ENCODE measurements around the gene SLC30A7. TPM values are rescaled to one million over a fixed set of nuclear protein-coding genes. Genes with fewer than 3 reads are reported as not detected.

Gene SLC30A7
- total RNA-seq, 1 experiment from 2014 or later: 19.5 TPM

DNA sequence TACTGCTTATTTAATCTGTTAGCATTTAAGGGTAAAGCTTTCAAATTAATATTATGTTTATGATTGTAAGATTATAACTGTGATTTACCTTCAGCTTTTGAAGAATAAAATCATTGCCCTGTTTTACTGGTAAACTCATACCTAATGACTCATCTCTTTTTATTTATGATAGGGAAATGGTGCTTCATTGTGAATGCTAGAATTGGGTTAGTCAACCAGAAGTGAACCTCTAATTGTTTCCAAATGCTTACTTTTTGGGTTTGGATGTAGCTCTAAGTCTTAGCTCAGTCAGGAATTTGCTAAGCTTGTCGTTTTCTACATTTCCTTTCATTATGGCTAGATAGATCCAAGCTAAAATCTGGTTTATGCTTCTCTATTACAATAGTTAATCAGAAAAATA, 59.4 kb downstream of the SLC30A7 start:
- H3K27me3 ChIP-seq (ENCODE audit: control insufficient read depth, insufficient read depth, low read length): no peaks in the 10 kb centered on the region
- no peak for DNase-seq
- no peak overlapping the region for H3K4me3 ChIP-seq (ENCODE audit: insufficient read depth, low read depth, low read length)
- no peaks in the 10 kb centered on the region for H3K36me3 ChIP-seq (replicated peaks; ENCODE audit: control insufficient read depth, insufficient read depth, low read length)

- H3K36me3 ChIP-seq (replicated peaks; ENCODE audit: control insufficient read depth, insufficient read depth, low read length): no peaks in the 10 kb centered on the region
- H3K4me3 ChIP-seq (ENCODE audit: insufficient read depth, low read depth, low read length): no peak overlapping the region
- H3K27me3 ChIP-seq (ENCODE audit: control insufficient read depth, insufficient read depth, low read length): no peaks in the 10 kb centered on the region
- DNase-seq: no peak
Observed at GRCh38 chr1:100959502-100960060, 63.7 kb downstream of the SLC30A7 start.

DNA sequence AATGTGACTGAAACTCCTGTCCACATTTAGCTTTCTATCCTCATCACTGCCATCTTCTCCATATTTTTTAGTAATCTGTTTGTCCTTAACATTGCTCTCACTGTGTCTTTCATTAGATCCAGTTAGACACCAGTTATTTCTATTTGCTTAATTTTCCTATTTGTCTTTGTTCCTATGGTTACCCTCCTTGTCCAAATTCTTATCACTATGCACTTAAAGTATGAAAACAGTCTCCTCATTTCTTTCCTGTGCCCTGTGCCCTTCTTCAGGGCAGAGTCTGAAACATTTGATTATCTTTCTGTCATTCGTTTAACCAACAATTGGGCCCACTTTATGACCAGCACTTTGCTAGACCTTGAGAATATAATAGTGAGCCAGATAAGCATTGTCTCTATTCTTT, 64.2 kb downstream of the SLC30A7 start:
- no peak for DNase-seq

GRCh38 chr1:100968621-100969020, 72.7 kb downstream of the SLC30A7 start:
- no peak overlapping the region for H3K4me3 ChIP-seq (ENCODE audit: insufficient read depth, low read depth, low read length)
- no peaks in the 10 kb centered on the region for H3K27me3 ChIP-seq (ENCODE audit: control insufficient read depth, insufficient read depth, low read length)
- DNase-seq: no peak
- no peaks in the 10 kb centered on the region; the same call in 1 of the 2 replicates for H3K36me3 ChIP-seq (replicated peaks; ENCODE audit: control insufficient read depth, insufficient read depth, low read length)

More for the DNA sequence above, 64.2 kb downstream of the SLC30A7 start:
- Histone ChIP-seq H3K27me3 (ENCODE audit: control insufficient read depth, insufficient read depth, low read length) (no peaks in the 10 kb centered on the region), H3K36me3 (replicated peaks; ENCODE audit: control insufficient read depth, insufficient read depth, low read length) (no peaks in the 10 kb centered on the region), H3K4me3 (ENCODE audit: insufficient read depth, low read depth, low read length) (no peak overlapping the region)

- no peak for DNase-seq
- Histone ChIP-seq H3K36me3 (replicated peaks; ENCODE audit: control insufficient read depth, insufficient read depth, low read length) (no peaks in the 10 kb centered on the region; the same call in 1 of the 2 replicates), H3K4me3 (ENCODE audit: insufficient read depth, low read depth, low read length) (no peak overlapping the region), H3K27me3 (ENCODE audit: control insufficient read depth, insufficient read depth, low read length) (no peaks in the 10 kb centered on the region)
Observed at GRCh38 chr1:100969327-100969726, 73.4 kb downstream of the SLC30A7 start.

- Histone ChIP-seq H3K36me3 (replicated peaks; ENCODE audit: control insufficient read depth, insufficient read depth, low read length) (no peaks in the 10 kb centered on the region; the same call in 1 of the 2 replicates), H3K27me3 (ENCODE audit: control insufficient read depth, insufficient read depth, low read length) (no peaks in the 10 kb centered on the region), H3K4me3 (ENCODE audit: insufficient read depth, low read depth, low read length) (no peak overlapping the region)
- no peak for DNase-seq
Observed at GRCh38 chr1:100971021-100971420, 75.1 kb downstream of the SLC30A7 start.

- Histone ChIP-seq H3K36me3 (replicated peaks; ENCODE audit: control insufficient read depth, insufficient read depth, low read length) (no peaks in the 10 kb centered on the region; the same call in 1 of the 2 replicates), H3K4me3 (ENCODE audit: insufficient read depth, low read depth, low read length) (no peak overlapping the region), H3K27me3 (ENCODE audit: control insufficient read depth, insufficient read depth, low read length) (no peaks in the 10 kb centered on the region)
- no peak for DNase-seq
Observed at GRCh38 chr1:100972185-100972584, 76.3 kb downstream of the SLC30A7 start.

DNA sequence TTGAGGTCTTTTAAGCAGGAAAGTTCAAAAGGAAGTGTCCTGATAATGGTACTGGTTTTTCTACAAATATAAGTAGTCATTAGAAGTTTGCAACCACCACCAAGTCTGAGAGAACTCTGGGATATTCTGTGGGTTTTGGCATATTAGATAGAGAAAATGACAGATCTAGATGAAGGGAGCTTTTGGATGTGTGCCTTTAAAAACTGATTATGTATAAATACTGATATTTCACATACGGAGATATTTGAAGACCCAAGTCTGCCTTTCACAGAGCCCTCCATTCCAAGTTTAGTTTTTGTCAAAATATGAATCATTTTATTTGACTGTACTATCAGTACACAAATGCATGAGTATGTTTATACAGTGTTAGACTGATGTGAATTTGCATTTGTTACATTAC, 81.0 kb downstream of the SLC30A7 start:
- Histone ChIP-seq H3K4me3 (ENCODE audit: insufficient read depth, low read depth, low read length) (no peak overlapping the region), H3K27me3 (ENCODE audit: control insufficient read depth, insufficient read depth, low read length) (no peaks in the 10 kb centered on the region), H3K36me3 (replicated peaks; ENCODE audit: control insufficient read depth, insufficient read depth, low read length) (no peaks in the 10 kb centered on the region; the same call in none of the 2 replicates)
- no peak for DNase-seq

DNA sequence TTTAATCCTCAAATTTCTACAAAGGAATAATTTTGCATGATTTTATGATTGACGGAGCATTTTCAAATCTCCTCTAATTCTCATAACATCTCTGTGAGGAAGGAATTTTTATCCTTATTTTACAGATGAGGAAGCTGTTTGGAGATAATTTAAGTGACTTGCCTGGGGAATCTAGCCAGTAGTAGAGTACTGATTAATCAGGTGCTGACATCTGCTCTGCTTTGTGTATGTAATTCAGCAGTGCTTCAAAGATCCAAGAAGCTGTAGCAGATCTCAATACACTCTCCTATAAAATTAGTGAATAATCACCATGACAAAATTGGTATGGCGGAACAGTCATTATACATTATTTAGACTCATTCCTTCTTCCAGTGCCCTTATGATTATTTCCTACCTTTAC, 83.7 kb downstream of the SLC30A7 start:
- H3K4me3 ChIP-seq (ENCODE audit: insufficient read depth, low read depth, low read length): no peak overlapping the region
- DNase-seq: no peak
- no peaks in the 10 kb centered on the region; the same call in none of the 2 replicates for H3K36me3 ChIP-seq (replicated peaks; ENCODE audit: control insufficient read depth, insufficient read depth, low read length)
- H3K27me3 ChIP-seq (ENCODE audit: control insufficient read depth, insufficient read depth, low read length): no peaks in the 10 kb centered on the region

DNA sequence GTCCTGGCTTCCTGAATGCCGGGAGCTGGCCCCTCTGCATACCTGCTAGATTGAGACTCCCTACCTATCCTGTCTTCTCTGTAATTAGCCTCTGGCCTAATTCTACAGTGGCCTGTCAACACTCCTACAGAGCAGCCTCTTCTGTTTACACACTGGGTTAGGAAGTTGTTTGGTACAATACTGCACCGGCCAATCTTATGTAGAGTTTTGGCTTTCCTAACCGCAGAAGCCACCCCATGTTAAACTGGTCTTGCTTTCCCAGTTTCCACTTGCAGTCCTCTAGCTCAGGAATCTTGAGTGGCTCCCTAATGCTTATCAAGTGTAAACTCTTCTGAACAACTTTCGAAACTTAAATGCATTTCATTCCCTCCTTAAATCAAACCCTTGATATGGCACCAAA, 86.9 kb downstream of the SLC30A7 start:
- DNase-seq: no peak
- no peaks in the 10 kb centered on the region; the same call in 1 of the 2 replicates for H3K36me3 ChIP-seq (replicated peaks; ENCODE audit: control insufficient read depth, insufficient read depth, low read length)
- H3K27me3 ChIP-seq (ENCODE audit: control insufficient read depth, insufficient read depth, low read length): no peaks in the 10 kb centered on the region
- H3K4me3 ChIP-seq (ENCODE audit: insufficient read depth, low read depth, low read length): no peak overlapping the region

DNA sequence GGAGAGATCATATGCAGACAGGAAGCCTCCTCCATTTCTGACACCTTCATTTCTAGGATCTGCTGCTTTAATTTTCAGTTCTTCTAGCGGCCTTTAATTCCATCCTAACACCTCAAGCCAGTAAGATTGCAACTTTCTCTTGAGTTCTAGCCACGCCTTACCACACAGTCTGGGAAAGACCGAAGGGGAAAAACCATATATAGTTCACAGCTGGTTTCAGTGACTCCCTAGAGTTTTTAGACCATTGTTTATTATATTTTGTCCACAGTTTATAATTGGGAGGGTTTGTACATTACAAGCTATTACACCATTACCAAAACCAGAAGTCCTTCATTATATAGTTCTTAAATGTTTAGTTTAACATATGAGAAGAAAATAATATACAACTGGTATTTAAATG, 92.2 kb downstream of the SLC30A7 start:
- H3K27me3 ChIP-seq (ENCODE audit: control insufficient read depth, insufficient read depth, low read length): no peaks in the 10 kb centered on the region
- no peak for DNase-seq
- H3K4me3 ChIP-seq (ENCODE audit: insufficient read depth, low read depth, low read length): no peak overlapping the region
- H3K36me3 ChIP-seq (replicated peaks; ENCODE audit: control insufficient read depth, insufficient read depth, low read length): peaks cover 4% of the 10 kb centered on the region

- H3K4me3 ChIP-seq (ENCODE audit: insufficient read depth, low read depth, low read length): no peak overlapping the region
- H3K27me3 ChIP-seq (ENCODE audit: control insufficient read depth, insufficient read depth, low read length): no peaks in the 10 kb centered on the region
- no peak for DNase-seq
- H3K36me3 ChIP-seq (replicated peaks; ENCODE audit: control insufficient read depth, insufficient read depth, low read length): peaks cover 4% of the 10 kb centered on the region
Observed at GRCh38 chr1:100989306-100990077, 93.6 kb downstream of the SLC30A7 start.

DNA sequence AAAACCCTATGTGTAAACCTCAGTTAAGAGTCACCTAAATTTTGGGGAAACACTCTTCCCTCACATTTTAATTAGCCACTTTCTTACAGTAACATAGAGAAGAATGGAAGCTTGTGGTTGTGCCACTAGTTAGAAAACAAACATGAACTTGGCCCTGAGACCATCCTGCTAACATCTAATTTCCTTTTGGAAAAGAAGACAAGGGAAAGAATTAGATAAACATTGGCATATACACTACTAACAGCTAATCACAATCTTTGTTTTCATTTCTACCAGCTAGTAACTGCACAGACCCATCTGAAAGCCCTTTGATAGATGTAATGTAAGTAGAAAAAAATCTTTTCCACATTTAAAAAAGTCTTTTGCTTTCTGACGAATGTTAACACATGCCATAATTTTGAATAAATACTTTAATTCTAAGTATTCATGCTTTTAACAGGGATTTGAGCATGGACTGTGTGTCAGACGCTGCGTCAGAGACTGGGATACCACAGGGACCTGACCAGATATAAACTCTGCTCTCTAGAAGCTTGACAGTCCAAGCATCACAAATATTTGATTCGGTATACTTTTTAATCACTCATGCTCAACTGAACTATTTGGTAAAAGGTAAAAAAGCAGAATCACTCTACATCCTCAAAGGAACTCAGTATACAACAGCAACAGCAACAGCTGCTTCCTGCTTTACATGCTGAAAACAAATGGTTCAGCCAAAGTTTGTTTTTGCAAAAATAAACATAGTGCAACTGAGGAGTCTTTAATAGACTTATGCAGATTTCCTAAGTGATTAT, 99.5 kb downstream of the SLC30A7 start:
- no peak for DNase-seq
- Histone ChIP-seq H3K4me3 (ENCODE audit: insufficient read depth, low read depth, low read length) (no peak overlapping the region), H3K27me3 (ENCODE audit: control insufficient read depth, insufficient read depth, low read length) (no peaks in the 10 kb centered on the region), H3K36me3 (replicated peaks; ENCODE audit: control insufficient read depth, insufficient read depth, low read length) (peaks cover 1% of the 10 kb centered on the region; the same call in 1 of the 2 replicates)

GRCh38 chr1:100998426-100998825, 102.5 kb downstream of the SLC30A7 start:
- no peak overlapping the region for H3K4me3 ChIP-seq (ENCODE audit: insufficient read depth, low read depth, low read length)
- no peaks in the 10 kb centered on the region; the same call in 1 of the 2 replicates for H3K36me3 ChIP-seq (replicated peaks; ENCODE audit: control insufficient read depth, insufficient read depth, low read length)
- no peaks in the 10 kb centered on the region for H3K27me3 ChIP-seq (ENCODE audit: control insufficient read depth, insufficient read depth, low read length)
- no peak for DNase-seq
